PC-9 (cell line): ENCODE measurements around the gene VWA5B1. TPM values are rescaled to one million over a fixed set of nuclear protein-coding genes. Genes with fewer than 3 reads are reported as not detected.

ENCODE experiments used
- BruUV-seq: library from RNA; stranded (reverse); fragments of 400-500 nt; replicated peaks from 2 replicates; lab custom pipeline; 2021; lab: Mats Ljungman, UMichigan
- CTCF ChIA-PET: fragments of 300-600 bp; sonication (Branson Sonifier 250); formaldehyde crosslinking; loops from one replicate; lab custom pipeline; 2022; ENCODE audit warnings: antibody characterized with exemption; lab: Charles Lee
- POLR2A ChIA-PET: fragments of 300-600 bp; sonication (Branson Sonifier 250); formaldehyde crosslinking; loops from one replicate; lab custom pipeline; 2022; ENCODE audit warnings: antibody characterized with exemption; ENCODE audit not compliant: unreplicated experiment; lab: Charles Lee
- DNase-seq, 2 experiments: peaks; one replicate each; pipeline versions ENCODE4 v3.0.0 to v3.0.0-alpha.2; 2015 to 2022; ENCODE audit warnings: mixed read lengths in 1 of 2
- H2AFZ ChIP-seq: fragments of 200-600 bp; sonication (generic); 2 replicates; pipeline ENCODE4 v1.8.1; 2017; ENCODE audit warnings: antibody characterized with exemption
- H3F3A ChIP-seq: fragments of 200-600 bp; sonication (generic); 2 replicates; pipeline ENCODE4 v1.8.1; 2017; ENCODE audit warnings: antibody characterized with exemption, mild to moderate bottlenecking, low read depth; ENCODE audit not compliant: insufficient read depth
- H3K27ac ChIP-seq: fragments of 200-600 bp; sonication (generic); 2 replicates; pipeline ENCODE4 v1.6.1; 2016; ENCODE audit warnings: mixed run types
- H3K27me3 ChIP-seq: fragments of 200-600 bp; sonication (generic); 2 replicates; pipeline ENCODE4 v1.6.1; 2016; ENCODE audit warnings: low read depth, mixed run types; ENCODE audit not compliant: insufficient read depth
- H3K36me3 ChIP-seq: fragments of 200-600 bp; sonication (generic); 2 replicates; pipeline ENCODE4 v1.6.1; 2016; ENCODE audit warnings: low read depth, mixed run types
- H3K4me1 ChIP-seq: fragments of 200-600 bp; sonication (generic); replicated peaks from 2 replicates; pipeline ENCODE4 v1.6.1; 2016; ENCODE audit warnings: mixed run types; ENCODE audit not compliant: insufficient read depth
- H3K4me2 ChIP-seq: fragments of 200-600 bp; sonication (generic); 2 replicates; pipeline ENCODE4 v1.6.1; 2017; ENCODE audit warnings: mixed run types
- H3K4me3 ChIP-seq: fragments of 200-600 bp; sonication (generic); 2 replicates; pipeline ENCODE4 v1.6.1; 2016; ENCODE audit warnings: mixed run types
- H3K79me2 ChIP-seq: fragments of 200-600 bp; sonication (generic); 2 replicates; pipeline ENCODE4 v1.6.1; 2017; ENCODE audit warnings: low read depth, mixed run types
- H3K9me2 ChIP-seq: fragments of 200-600 bp; sonication (generic); 2 replicates; pipeline ENCODE4 v1.8.1; 2017; ENCODE audit warnings: mild to moderate bottlenecking; ENCODE audit not compliant: insufficient read depth
- H3K9me3 ChIP-seq: fragments of 200-600 bp; sonication (generic); 2 replicates; pipeline ENCODE4 v1.8.1; 2016; ENCODE audit warnings: low read depth; ENCODE audit not compliant: insufficient read depth
- H4K20me1 ChIP-seq: fragments of 200-600 bp; sonication (generic); 2 replicates; pipeline ENCODE4 v1.8.1; 2017; ENCODE audit not compliant: insufficient read depth
- EZH2 ChIP-seq: fragments of 200-600 bp; sonication (generic); IDR thresholded peaks from 2 replicates; pipeline ENCODE4 v1.8.0; 2017; ENCODE audit warnings: antibody characterized with exemption, low read depth
- intact Hi-C: fragments of 100-400 bp; cut with micrococcal nuclease; formaldehyde crosslinking; loops from one replicate; pipeline ENCODE4 v1.10.0; 2022; ENCODE audit not compliant: unreplicated experiment
- total RNA-seq: library from RNA; stranded (reverse); gene quantifications from 2 replicates; pipeline ENCODE4 v1.2.3, GENCODE V29; 2021
- TF ChIP-seq, protein P1 (sequence below): fragments of 200-600 bp; sonication (generic); conservative IDR thresholded peaks from 2 replicates; pipeline ENCODE4 v1.6.1; 2017; ENCODE audit warnings: mixed run types, antibody characterized with exemption, mild to moderate bottlenecking, moderate library complexity

Gene VWA5B1
- total RNA-seq, 1 experiment from 2014 or later: not detected

DNA sequence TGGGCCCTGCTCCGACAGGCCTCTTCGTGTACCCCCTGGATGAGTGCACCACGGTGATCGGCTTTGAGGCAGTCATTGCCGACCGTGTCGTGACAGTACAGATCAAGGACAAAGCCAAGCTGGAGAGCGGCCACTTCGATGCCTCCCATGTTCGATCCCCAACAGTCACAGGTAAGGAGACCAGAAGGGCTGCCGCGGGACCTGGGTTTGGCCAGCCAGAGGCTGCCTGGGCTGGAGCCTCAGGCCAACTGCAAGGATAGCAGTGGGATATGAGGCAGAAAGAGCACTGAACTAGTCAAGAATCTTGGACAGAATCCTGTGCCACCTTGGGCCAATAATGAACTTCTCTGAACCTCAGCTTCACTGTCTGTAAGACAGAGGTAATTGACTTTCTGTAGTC is 22.1 kb downstream of the VWA5B1 start:
- intact Hi-C loops: no loop called here
- H3K9me3 ChIP-seq: no peaks in the 10 kb centered on the region
- no peak overlapping the region for H2AFZ ChIP-seq
- no peak overlapping the region for H3K4me3 ChIP-seq
- no peak for DNase-seq
- no peaks in the 10 kb centered on the region for H3K27me3 ChIP-seq
- BruUV-seq: no TSS peak
- H4K20me1 ChIP-seq: no peaks in the 10 kb centered on the region
- ChIA-PET POLR2A (no interaction called here), CTCF (no interaction called here)
- H3K4me1 ChIP-seq: no peaks in the 10 kb centered on the region
- no peaks in the 10 kb centered on the region for H3K9me2 ChIP-seq
- no peak overlapping the region for H3K4me2 ChIP-seq
- TF ChIP-seq, protein P1, sequence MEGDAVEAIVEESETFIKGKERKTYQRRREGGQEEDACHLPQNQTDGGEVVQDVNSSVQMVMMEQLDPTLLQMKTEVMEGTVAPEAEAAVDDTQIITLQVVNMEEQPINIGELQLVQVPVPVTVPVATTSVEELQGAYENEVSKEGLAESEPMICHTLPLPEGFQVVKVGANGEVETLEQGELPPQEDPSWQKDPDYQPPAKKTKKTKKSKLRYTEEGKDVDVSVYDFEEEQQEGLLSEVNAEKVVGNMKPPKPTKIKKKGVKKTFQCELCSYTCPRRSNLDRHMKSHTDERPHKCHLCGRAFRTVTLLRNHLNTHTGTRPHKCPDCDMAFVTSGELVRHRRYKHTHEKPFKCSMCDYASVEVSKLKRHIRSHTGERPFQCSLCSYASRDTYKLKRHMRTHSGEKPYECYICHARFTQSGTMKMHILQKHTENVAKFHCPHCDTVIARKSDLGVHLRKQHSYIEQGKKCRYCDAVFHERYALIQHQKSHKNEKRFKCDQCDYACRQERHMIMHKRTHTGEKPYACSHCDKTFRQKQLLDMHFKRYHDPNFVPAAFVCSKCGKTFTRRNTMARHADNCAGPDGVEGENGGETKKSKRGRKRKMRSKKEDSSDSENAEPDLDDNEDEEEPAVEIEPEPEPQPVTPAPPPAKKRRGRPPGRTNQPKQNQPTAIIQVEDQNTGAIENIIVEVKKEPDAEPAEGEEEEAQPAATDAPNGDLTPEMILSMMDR: no peak
- TF ChIP-seq EZH2: no peak
- H3F3A ChIP-seq: no peaks in the 10 kb centered on the region
- H3K27ac ChIP-seq: no peak overlapping the region
- H3K36me3 ChIP-seq: no peaks in the 10 kb centered on the region
- H3K79me2 ChIP-seq: no peaks in the 10 kb centered on the region

DNA sequence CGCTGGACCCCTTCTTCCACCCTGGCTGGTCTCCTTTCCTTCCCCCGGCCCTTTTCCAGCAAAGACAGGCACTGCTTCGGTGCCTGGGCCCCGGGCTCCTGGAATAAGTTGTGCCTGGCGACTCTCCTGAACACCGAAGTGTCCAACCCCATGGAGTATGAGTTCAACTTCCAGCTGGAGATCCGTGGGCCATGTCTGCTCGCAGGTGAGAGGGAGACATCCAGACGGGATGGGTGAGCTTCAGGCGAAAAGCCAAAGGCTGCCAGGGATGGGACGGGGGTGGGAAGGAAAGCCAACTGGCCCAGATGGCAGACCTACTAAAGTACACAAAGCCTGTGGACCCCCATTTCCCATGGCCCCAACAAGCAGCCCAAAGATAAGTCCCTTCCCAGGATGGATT is 26.8 kb downstream of the VWA5B1 start:
- H2AFZ ChIP-seq: no peak overlapping the region
- no TSS peak for BruUV-seq
- POLR2A ChIA-PET: interaction anchor here (0.7 kb wide), 1 partner anchor 39 kb away, joined by 4 read pairs; no protein-coding TSS in a partner anchor

DNA sequence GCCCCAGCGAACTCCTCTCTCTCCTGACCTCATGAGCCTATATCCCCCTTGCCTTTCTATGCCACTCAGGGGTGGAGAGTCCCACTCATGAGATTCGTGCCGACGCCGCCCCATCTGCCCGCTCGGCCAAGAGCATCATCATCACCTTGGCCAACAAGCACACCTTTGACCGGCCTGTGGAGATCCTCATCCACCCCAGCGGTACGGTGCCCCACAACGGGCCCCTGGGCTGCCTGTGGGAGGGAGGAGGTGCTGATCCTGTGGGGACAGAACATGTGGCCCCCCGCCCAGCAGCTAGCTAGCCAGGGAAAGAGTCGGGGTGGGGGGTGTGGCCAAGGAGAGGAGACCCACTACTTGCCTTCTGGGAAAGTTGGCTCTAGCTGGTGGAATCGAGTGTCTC is 27.8 kb downstream of the VWA5B1 start:
- no peaks in the 10 kb centered on the region for H3K79me2 ChIP-seq
- no TSS peak for BruUV-seq
- CTCF ChIA-PET: no interaction called here
- no peaks in the 10 kb centered on the region for H3K36me3 ChIP-seq
- H3K27me3 ChIP-seq: no peaks in the 10 kb centered on the region
- no peak for DNase-seq
- no peak overlapping the region for H3K4me2 ChIP-seq
- no peaks in the 10 kb centered on the region for H4K20me1 ChIP-seq
- POLR2A ChIA-PET: no interaction called here
- no peaks in the 10 kb centered on the region for H3F3A ChIP-seq
- no peaks in the 10 kb centered on the region for H3K9me3 ChIP-seq
- H3K9me2 ChIP-seq: no peaks in the 10 kb centered on the region
- H2AFZ ChIP-seq: no peak overlapping the region
- no peak overlapping the region for H3K27ac ChIP-seq
- no peak overlapping the region for H3K4me3 ChIP-seq
- TF ChIP-seq, protein P1: no peak
- no peak for TF ChIP-seq EZH2
- H3K4me1 ChIP-seq: no peaks in the 10 kb centered on the region
- intact Hi-C loops: no loop called here

More for the DNA sequence above, 26.8 kb downstream of the VWA5B1 start:
- Histone ChIP-seq H4K20me1 (no peaks in the 10 kb centered on the region), H3K4me2 (no peak overlapping the region), H3K4me3 (no peak overlapping the region), H3F3A (no peaks in the 10 kb centered on the region), H3K27me3 (no peaks in the 10 kb centered on the region), H3K9me3 (no peaks in the 10 kb centered on the region), H3K79me2 (no peaks in the 10 kb centered on the region), H3K4me1 (no peaks in the 10 kb centered on the region), H3K27ac (no peak overlapping the region), H3K36me3 (no peaks in the 10 kb centered on the region), H3K9me2 (no peaks in the 10 kb centered on the region)
- CTCF ChIA-PET: no interaction called here
- TF ChIP-seq EZH2: no peak
- TF ChIP-seq, protein P1: no peak
- intact Hi-C loops: no loop called here
- DNase-seq: no peak
